ENCODE measurements around the gene TMEM221. TPM values are rescaled to one million over a fixed set of nuclear protein-coding genes. Genes with fewer than 3 reads are reported as not detected.

The TMEM221 gene
- total and polyA plus RNA-seq, 10 of the 15 experiments (the other 5 are each of a cell fraction or from before 2014, with no cell fraction given) = 0.04 to 0.24 TPM; not detected in 8

GRCh38 chr19:17385878-17386611 lies 62.4 kb downstream of the TMEM221 start:
- ChIA-PET CTCF (interaction anchor here (0.6 to 9.4 kb wide), 27 partner anchors 9 to 753 kb away, joined by 3 to 170 read pairs (median 6); partner anchors contain the start of genes BST2, CCDC194, DDA1 and MRPL34), SMC1A (ENCODE audit: uncharacterized antibody, unreplicated experiment) (interaction anchor here (0.6 to 7.5 kb wide), 10 partner anchors 15 to 686 kb away, joined by 3 to 69 read pairs (median 4); no protein-coding TSS in a partner anchor), POLR2A (interaction anchor here (0.7 to 1.8 kb wide), 4 partner anchors 39 to 105 kb away, joined by 3 to 6 read pairs (median 3); no protein-coding TSS in a partner anchor), RAD21 (ENCODE audit: unreplicated experiment) (interaction anchor here (0.6 to 2.2 kb wide), 12 partner anchors 11 to 636 kb away, joined by 3 to 32 read pairs (median 6); partner anchors contain the start of genes BABAM1 and DDA1)
- peaks cover 2 to 3% of the 10 kb centered on the region in 2 experiments; a peak in 3 of 4 replicates for H3K27me3 ChIP-seq (replicated peaks in 1 of 2; ENCODE audit: control insufficient read depth in 2 of 2, insufficient read depth in 2 of 2, low read length in 1 of 2)
- intact Hi-C loops (cut with micrococcal nuclease; ENCODE audit: unreplicated experiment) = loop anchor here (1.0 kb wide), 1 partner anchor 40 kb away; no protein-coding TSS in a partner anchor
- H2AFZ ChIP-seq (ENCODE audit: control insufficient read depth, low read depth, low read length) = no peak overlapping the region
- FAIRE-seq (no peak), DNase-seq (ENCODE audit: low read depth, low spot score) (no peak), ATAC-seq (peak; percentile 78)
- no peaks in the 10 kb centered on the region for H3K36me3 ChIP-seq (ENCODE audit: control insufficient read depth in 2 of 2, insufficient read depth in 2 of 2, low read length in 1 of 2)
- H3K9me3 ChIP-seq (replicated peaks; ENCODE audit: control insufficient read depth, insufficient read depth, low read length) = no peaks in the 10 kb centered on the region; the same call in 1 of the 3 replicates
- H3K27ac ChIP-seq (ENCODE audit: control insufficient read depth, insufficient read depth) = no peak overlapping the region
- in situ Hi-C loops (cut with MboI) = loop anchor here (5.0 kb wide), 2 partner anchors 39 to 94 kb away; no protein-coding TSS in a partner anchor
- no peak overlapping the region for H3K4me2 ChIP-seq (ENCODE audit: control insufficient read depth, insufficient read depth)
- H4K20me1 ChIP-seq (ENCODE audit: control insufficient read depth, insufficient read depth) = no peaks in the 10 kb centered on the region
- H3K4me3 ChIP-seq = no peak overlapping the region
- TF ChIP-seq RAD21 (IDR thresholded peaks at IDR 0.05; ENCODE audit: insufficient read depth, low read depth, low read length) = peak; percentile 92
- peak; percentile 40 for TF ChIP-seq MEF2B (IDR thresholded peaks at IDR 0.05; ENCODE audit: partially characterized antibody, poor library complexity, severe bottlenecking)
- peak; percentile 63 for TF ChIP-seq GATAD2B (conservative IDR thresholded peaks at IDR 0.05; ENCODE audit: low read depth)
- TF ChIP-seq ELK1 (IDR thresholded peaks at IDR 0.05; ENCODE audit: low read depth, low read length) = 0 out of 2 replicates have a peak, but pooled peaks have one; percentile 18
- TF ChIP-seq BHLHE40 (IDR thresholded peaks at IDR 0.05; ENCODE audit: borderline replicate concordance in 1 of 2, low read depth in 2 of 2, low read length in 1 of 2) = 0 out of 4 replicates have a peak, but pooled peaks of 1 of the 2 experiments have one; percentile 5
- TF ChIP-seq, protein P1, sequence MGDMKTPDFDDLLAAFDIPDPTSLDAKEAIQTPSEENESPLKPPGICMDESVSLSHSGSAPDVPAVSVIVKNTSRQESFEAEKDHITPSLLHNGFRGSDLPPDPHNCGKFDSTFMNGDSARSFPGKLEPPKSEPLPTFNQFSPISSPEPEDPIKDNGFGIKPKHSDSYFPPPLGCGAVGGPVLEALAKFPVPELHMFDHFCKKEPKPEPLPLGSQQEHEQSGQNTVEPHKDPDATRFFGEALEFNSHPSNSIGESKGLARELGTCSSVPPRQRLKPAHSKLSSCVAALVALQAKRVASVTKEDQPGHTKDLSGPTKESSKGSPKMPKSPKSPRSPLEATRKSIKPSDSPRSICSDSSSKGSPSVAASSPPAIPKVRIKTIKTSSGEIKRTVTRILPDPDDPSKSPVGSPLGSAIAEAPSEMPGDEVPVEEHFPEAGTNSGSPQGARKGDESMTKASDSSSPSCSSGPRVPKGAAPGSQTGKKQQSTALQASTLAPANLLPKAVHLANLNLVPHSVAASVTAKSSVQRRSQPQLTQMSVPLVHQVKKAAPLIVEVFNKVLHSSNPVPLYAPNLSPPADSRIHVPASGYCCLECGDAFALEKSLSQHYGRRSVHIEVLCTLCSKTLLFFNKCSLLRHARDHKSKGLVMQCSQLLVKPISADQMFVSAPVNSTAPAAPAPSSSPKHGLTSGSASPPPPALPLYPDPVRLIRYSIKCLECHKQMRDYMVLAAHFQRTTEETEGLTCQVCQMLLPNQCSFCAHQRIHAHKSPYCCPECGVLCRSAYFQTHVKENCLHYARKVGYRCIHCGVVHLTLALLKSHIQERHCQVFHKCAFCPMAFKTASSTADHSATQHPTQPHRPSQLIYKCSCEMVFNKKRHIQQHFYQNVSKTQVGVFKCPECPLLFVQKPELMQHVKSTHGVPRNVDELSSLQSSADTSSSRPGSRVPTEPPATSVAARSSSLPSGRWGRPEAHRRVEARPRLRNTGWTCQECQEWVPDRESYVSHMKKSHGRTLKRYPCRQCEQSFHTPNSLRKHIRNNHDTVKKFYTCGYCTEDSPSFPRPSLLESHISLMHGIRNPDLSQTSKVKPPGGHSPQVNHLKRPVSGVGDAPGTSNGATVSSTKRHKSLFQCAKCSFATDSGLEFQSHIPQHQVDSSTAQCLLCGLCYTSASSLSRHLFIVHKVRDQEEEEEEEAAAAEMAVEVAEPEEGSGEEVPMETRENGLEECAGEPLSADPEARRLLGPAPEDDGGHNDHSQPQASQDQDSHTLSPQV (IDR thresholded peaks at IDR 0.05) = no peak
- no peak for TF ChIP-seq GABPA (IDR thresholded peaks at IDR 0.05; ENCODE audit: low read depth)
- TF ChIP-seq TCF12 (IDR thresholded peaks at IDR 0.05; ENCODE audit: low read depth, low read length) = 0 out of 2 replicates have a peak, but pooled peaks have one; percentile 27
- TF ChIP-seq RCOR1 (conservative IDR thresholded peaks at IDR 0.05; ENCODE audit: low read depth, low read length) = no peak
- TF ChIP-seq YY1 (IDR thresholded peaks at IDR 0.05; ENCODE audit: low read depth, low read length) = peak; percentile 70
- TF ChIP-seq CTCF (IDR thresholded peaks at IDR 0.05 in 2 of 3, conservative IDR thresholded peaks at IDR 0.05 in 1 of 3; ENCODE audit: control insufficient read depth in 2 of 3, extremely low read depth in 1 of 3, insufficient read depth in 1 of 3, low read depth in 3 of 3, low read length in 3 of 3) = peak; percentile 92 to 99 (median 94)
- TF ChIP-seq POLR2AphosphoS5 (IDR thresholded peaks at IDR 0.05; ENCODE audit: low read length) = no peak
- no peak for TF ChIP-seq NFYB (IDR thresholded peaks at IDR 0.05; ENCODE audit: insufficient read depth, low read depth, low read length)
- TF ChIP-seq PAX8 (IDR thresholded peaks at IDR 0.05) = no peak
- peak; percentile 93 for TF ChIP-seq SMC3 (IDR thresholded peaks at IDR 0.05; ENCODE audit: borderline replicate concordance, low read length)
- H3K9ac ChIP-seq (ENCODE audit: control insufficient read depth, insufficient read depth, low read length) = no peak overlapping the region
- H3K4me1 ChIP-seq (ENCODE audit: control insufficient read depth, insufficient read depth, low read length) = peaks cover 11% of the 10 kb centered on the region
- no peaks in the 10 kb centered on the region for H3K79me2 ChIP-seq (ENCODE audit: control insufficient read depth, insufficient read depth, low read length)
- BruUV-seq (replicated peaks) = no TSS peak
- 34% methylated on average over 20 of the region's 20 CpGs for WGBS (ENCODE audit: insufficient coverage, insufficient replicate concordance, low lambda C conversion rate, missing lambda C conversion rate)
